HEK293 (cell line): ENCODE data around the gene CNOT9.

ENCODE experiments used
- CTCF ChIA-PET: fragments of 350-600 bp; formaldehyde crosslinking; extraction: SDS; loops from one replicate; lab custom pipeline; 2021; ENCODE audit warnings: antibody characterized with exemption; lab: Yijun Ruan, JAX
- POLR2A ChIA-PET: fragments of 300-600 bp; formaldehyde crosslinking; extraction: SDS; loops from one replicate; lab custom pipeline; 2020; ENCODE audit warnings: antibody characterized with exemption, inconsistent platforms; lab: Yijun Ruan, JAX
- H3K27ac ChIP-seq: fragments of 200-500 bp; sonication (Bioruptor generic); 2 replicates; pipeline ENCODE4 v1.5.1; 2014; ENCODE audit warnings: low read depth, low read length, control low read depth, inconsistent platforms; ENCODE audit errors: extremely low read depth
- H3K36me3 ChIP-seq, 2 experiments: fragments of 200-500 bp in 1 of 2; sonication (Bioruptor generic) in 1 of 2; 1 replicate in 1 of 2; 2 replicates in 1 of 2; pipeline ENCODE4 v1.5.1; 2014 to 2017; ENCODE audit warnings: inconsistent platforms in 2 of 2, low read length in 2 of 2; ENCODE audit not compliant: control insufficient read depth in 2 of 2, insufficient read depth in 1 of 2
- H3K4me1 ChIP-seq: fragments of 200-500 bp; sonication (Bioruptor generic); 2 replicates; pipeline ENCODE4 v1.5.1; 2014; ENCODE audit warnings: mild to moderate bottlenecking, low read length, inconsistent platforms; ENCODE audit not compliant: control insufficient read depth, insufficient read depth
- H3K4me3 ChIP-seq: 2 replicates; pipeline ENCODE4 v1.5.1; 2011; ENCODE audit warnings: low read depth, mild to moderate bottlenecking, control low read depth, low read length, moderate library complexity
- H3K9me3 ChIP-seq: fragments of 200-500 bp; sonication (Bioruptor generic); 2 replicates; pipeline ENCODE4 v1.5.1; 2014; ENCODE audit warnings: low read depth, low read length, inconsistent platforms; ENCODE audit not compliant: control insufficient read depth, insufficient read depth
- GFI1B ChIP-seq: fragments of 450-650 bp; formaldehyde crosslinking; IDR thresholded peaks from 2 replicates; pipeline ENCODE4 v1.5.1; 2016; ENCODE audit warnings: missing biosample characterization, missing genetic modification characterization
- GLI4 ChIP-seq: fragments of 450-650 bp; formaldehyde crosslinking; IDR thresholded peaks from 2 replicates; pipeline ENCODE4 v1.5.1; 2016; ENCODE audit warnings: missing biosample characterization, missing genetic modification characterization
- OVOL3 ChIP-seq: fragments of 450-650 bp; formaldehyde crosslinking; IDR thresholded peaks from 2 replicates; pipeline ENCODE4 v1.5.1; 2016; ENCODE audit warnings: missing biosample characterization, missing genetic modification characterization
- TSHZ1 ChIP-seq: fragments of 450-650 bp; formaldehyde crosslinking; IDR thresholded peaks from 2 replicates; pipeline ENCODE4 v1.5.1; 2016; ENCODE audit warnings: missing biosample characterization, missing genetic modification characterization, borderline replicate concordance
- ZBTB1 ChIP-seq: fragments of 450-650 bp; formaldehyde crosslinking; IDR thresholded peaks from 2 replicates; pipeline ENCODE4 v1.5.1; 2016; ENCODE audit warnings: missing biosample characterization, missing genetic modification characterization
- ZBTB17 ChIP-seq: fragments of 450-650 bp; formaldehyde crosslinking; IDR thresholded peaks from 2 replicates; pipeline ENCODE4 v1.5.1; 2016; ENCODE audit warnings: missing biosample characterization, missing genetic modification characterization
- ZBTB21 ChIP-seq: fragments of 450-650 bp; formaldehyde crosslinking; IDR thresholded peaks from 2 replicates; pipeline ENCODE4 v1.5.1; 2017; ENCODE audit warnings: missing biosample characterization, missing genetic modification characterization
- ZFHX2 ChIP-seq: fragments of 450-650 bp; formaldehyde crosslinking; conservative IDR thresholded peaks from 2 replicates; pipeline ENCODE4 v1.5.1; 2016; ENCODE audit warnings: missing biosample characterization, missing genetic modification characterization
- ZFP37 ChIP-seq: fragments of 450-650 bp; formaldehyde crosslinking; IDR thresholded peaks from 2 replicates; pipeline ENCODE4 v1.5.1; 2016; ENCODE audit warnings: missing biosample characterization, missing genetic modification characterization
- ZNF132 ChIP-seq: fragments of 450-650 bp; formaldehyde crosslinking; IDR thresholded peaks from 2 replicates; pipeline ENCODE4 v1.5.1; 2017; ENCODE audit warnings: missing biosample characterization, missing genetic modification characterization, borderline replicate concordance
- ZNF174 ChIP-seq: fragments of 450-650 bp; formaldehyde crosslinking; IDR thresholded peaks from 2 replicates; pipeline ENCODE4 v1.5.0; 2017; ENCODE audit warnings: missing biosample characterization, mild to moderate bottlenecking, missing genetic modification characterization
- ZNF202 ChIP-seq: fragments of 450-650 bp; formaldehyde crosslinking; IDR thresholded peaks from 2 replicates; pipeline ENCODE4 v1.5.1; 2016; ENCODE audit warnings: missing biosample characterization, missing genetic modification characterization, borderline replicate concordance
- ZNF280C ChIP-seq: fragments of 450-650 bp; formaldehyde crosslinking; IDR thresholded peaks from 2 replicates; pipeline ENCODE4 v1.5.1; 2016; ENCODE audit warnings: missing biosample characterization, missing genetic modification characterization
- ZNF335 ChIP-seq: fragments of 450-650 bp; formaldehyde crosslinking; conservative IDR thresholded peaks from 2 replicates; pipeline ENCODE4 v1.5.1; 2016; ENCODE audit warnings: missing biosample characterization, missing genetic modification characterization
- ZNF423 ChIP-seq: fragments of 450-650 bp; formaldehyde crosslinking; IDR thresholded peaks from 2 replicates; pipeline ENCODE4 v1.5.1; 2016; ENCODE audit warnings: missing biosample characterization, missing genetic modification characterization
- ZNF544 ChIP-seq: fragments of 450-650 bp; formaldehyde crosslinking; IDR thresholded peaks from 2 replicates; pipeline ENCODE4 v1.5.0; 2017; ENCODE audit warnings: missing biosample characterization, missing genetic modification characterization
- ZNF549 ChIP-seq: fragments of 450-650 bp; IDR thresholded peaks from 2 replicates; pipeline ENCODE4 v1.5.1; 2018; ENCODE audit warnings: missing biosample characterization, missing genetic modification characterization, mild to moderate bottlenecking, inconsistent platforms, moderate library complexity
- ZNF580 ChIP-seq: fragments of 450-650 bp; formaldehyde crosslinking; IDR thresholded peaks from 2 replicates; pipeline ENCODE4 v1.5.1; 2016; ENCODE audit warnings: missing biosample characterization, missing genetic modification characterization
- ZNF596 ChIP-seq: fragments of 450-650 bp; IDR thresholded peaks from 2 replicates; pipeline ENCODE4 v1.5.0; 2018; ENCODE audit warnings: missing biosample characterization, mild to moderate bottlenecking, missing genetic modification characterization, moderate library complexity
- ZNF701 ChIP-seq: fragments of 450-650 bp; formaldehyde crosslinking; IDR thresholded peaks from 2 replicates; pipeline ENCODE4 v1.5.1; 2016; ENCODE audit warnings: missing biosample characterization, missing genetic modification characterization
- ZNF76 ChIP-seq: fragments of 450-650 bp; formaldehyde crosslinking; IDR thresholded peaks from 2 replicates; pipeline ENCODE4; 2016; ENCODE audit warnings: low read depth, missing biosample characterization, missing genetic modification characterization, borderline replicate concordance
- ZSCAN18 ChIP-seq: fragments of 450-650 bp; formaldehyde crosslinking; IDR thresholded peaks from 2 replicates; pipeline ENCODE4 v1.5.1; 2016; ENCODE audit warnings: missing biosample characterization, missing genetic modification characterization
- TF ChIP-seq, protein P1 (sequence below): fragments of 450-650 bp; formaldehyde crosslinking; IDR thresholded peaks from 2 replicates; pipeline ENCODE4 v1.5.1; 2016; ENCODE audit warnings: missing biosample characterization, missing genetic modification characterization
- TF ChIP-seq, protein P2 (sequence below): fragments of 450-650 bp; formaldehyde crosslinking; IDR thresholded peaks from 2 replicates; pipeline ENCODE4 v1.5.1; 2016; ENCODE audit warnings: missing biosample characterization, missing genetic modification characterization

The CNOT9 gene

GRCh38 chr2:218567797-218568189, 846 bp upstream of the CNOT9 start (continued):
- TF ChIP-seq ZNF280C (tag by site-specific recombination) = no peak
- TF ChIP-seq ZFP37 (tag by site-specific recombination) = 0 out of 2 replicates have a peak, but pooled peaks have one; percentile 16
- TF ChIP-seq ZNF202 (tag by site-specific recombination) = no peak
- no peak for TF ChIP-seq ZNF132 (tag by site-specific recombination)
- no peak for TF ChIP-seq TSHZ1
- TF ChIP-seq ZBTB21 (tag by site-specific recombination) = no peak
- TF ChIP-seq ZNF174 (tag by site-specific recombination) = no peak
- no peak for TF ChIP-seq ZNF423 (tag by site-specific recombination)
- no peak for TF ChIP-seq ZBTB1 (tag by site-specific recombination)
- TF ChIP-seq ZNF76 = peak; percentile 16; the same call in 1 of the 2 replicates
- TF ChIP-seq, protein P1, sequence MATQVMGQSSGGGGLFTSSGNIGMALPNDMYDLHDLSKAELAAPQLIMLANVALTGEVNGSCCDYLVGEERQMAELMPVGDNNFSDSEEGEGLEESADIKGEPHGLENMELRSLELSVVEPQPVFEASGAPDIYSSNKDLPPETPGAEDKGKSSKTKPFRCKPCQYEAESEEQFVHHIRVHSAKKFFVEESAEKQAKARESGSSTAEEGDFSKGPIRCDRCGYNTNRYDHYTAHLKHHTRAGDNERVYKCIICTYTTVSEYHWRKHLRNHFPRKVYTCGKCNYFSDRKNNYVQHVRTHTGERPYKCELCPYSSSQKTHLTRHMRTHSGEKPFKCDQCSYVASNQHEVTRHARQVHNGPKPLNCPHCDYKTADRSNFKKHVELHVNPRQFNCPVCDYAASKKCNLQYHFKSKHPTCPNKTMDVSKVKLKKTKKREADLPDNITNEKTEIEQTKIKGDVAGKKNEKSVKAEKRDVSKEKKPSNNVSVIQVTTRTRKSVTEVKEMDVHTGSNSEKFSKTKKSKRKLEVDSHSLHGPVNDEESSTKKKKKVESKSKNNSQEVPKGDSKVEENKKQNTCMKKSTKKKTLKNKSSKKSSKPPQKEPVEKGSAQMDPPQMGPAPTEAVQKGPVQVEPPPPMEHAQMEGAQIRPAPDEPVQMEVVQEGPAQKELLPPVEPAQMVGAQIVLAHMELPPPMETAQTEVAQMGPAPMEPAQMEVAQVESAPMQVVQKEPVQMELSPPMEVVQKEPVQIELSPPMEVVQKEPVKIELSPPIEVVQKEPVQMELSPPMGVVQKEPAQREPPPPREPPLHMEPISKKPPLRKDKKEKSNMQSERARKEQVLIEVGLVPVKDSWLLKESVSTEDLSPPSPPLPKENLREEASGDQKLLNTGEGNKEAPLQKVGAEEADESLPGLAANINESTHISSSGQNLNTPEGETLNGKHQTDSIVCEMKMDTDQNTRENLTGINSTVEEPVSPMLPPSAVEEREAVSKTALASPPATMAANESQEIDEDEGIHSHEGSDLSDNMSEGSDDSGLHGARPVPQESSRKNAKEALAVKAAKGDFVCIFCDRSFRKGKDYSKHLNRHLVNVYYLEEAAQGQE (tag by site-specific recombination) = 0 out of 2 replicates have a peak, but pooled peaks have one; percentile 18
- TF ChIP-seq ZNF701 = no peak
- no peak for TF ChIP-seq ZNF549
- TF ChIP-seq ZFHX2 = peak; percentile 83
- TF ChIP-seq GLI4 (tag by site-specific recombination) = 0 out of 2 replicates have a peak, but pooled peaks have one; percentile 42
- TF ChIP-seq ZBTB17 (tag by site-specific recombination) = peak; percentile 94; the same call in 1 of the 2 replicates
- TF ChIP-seq ZNF596 (tag by site-specific recombination) = no peak
- TF ChIP-seq ZNF580 (tag by site-specific recombination) = 0 out of 2 replicates have a peak, but pooled peaks have one; percentile 56

DNA sequence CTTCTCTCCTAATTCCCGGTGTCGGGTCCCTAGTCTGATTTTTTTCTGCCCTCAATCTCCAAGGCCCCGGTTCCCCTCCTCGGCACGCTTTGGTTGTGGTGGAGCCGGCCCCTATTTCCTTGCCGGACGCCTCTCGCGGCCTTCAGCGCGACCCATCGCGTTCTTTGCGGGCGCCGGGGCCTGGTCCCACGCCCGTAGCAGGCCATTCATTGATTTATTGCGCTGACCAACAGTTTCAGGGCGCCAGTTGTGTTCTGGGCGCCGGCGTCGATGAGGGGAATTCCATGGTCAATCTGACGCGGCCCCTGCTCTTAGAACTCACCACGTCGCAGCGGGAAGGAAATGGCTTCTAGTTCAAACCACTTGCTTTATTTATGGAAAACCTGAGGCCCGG, 396 bp downstream of the CNOT9 start:
- H3K36me3 ChIP-seq = peaks cover 22 to 55% of the 10 kb centered on the region in 2 experiments
- ChIA-PET POLR2A (no interaction called here), CTCF (no interaction called here)
- no peaks in the 10 kb centered on the region for H3K9me3 ChIP-seq
- peaks cover 6% of the 10 kb centered on the region for H3K4me1 ChIP-seq
- H3K4me3 ChIP-seq = peak overlapping the region; percentile 78
- peak overlapping the region; percentile 83 for H3K27ac ChIP-seq
- TF ChIP-seq ZSCAN18 (tag by site-specific recombination) = no peak
- no peak for TF ChIP-seq OVOL3 (tag by site-specific recombination)
- TF ChIP-seq GFI1B (tag by site-specific recombination) = no peak
- TF ChIP-seq ZNF335 (tag by site-specific recombination) = peak; percentile 7; the same call in 1 of the 2 replicates
- TF ChIP-seq, protein P2, sequence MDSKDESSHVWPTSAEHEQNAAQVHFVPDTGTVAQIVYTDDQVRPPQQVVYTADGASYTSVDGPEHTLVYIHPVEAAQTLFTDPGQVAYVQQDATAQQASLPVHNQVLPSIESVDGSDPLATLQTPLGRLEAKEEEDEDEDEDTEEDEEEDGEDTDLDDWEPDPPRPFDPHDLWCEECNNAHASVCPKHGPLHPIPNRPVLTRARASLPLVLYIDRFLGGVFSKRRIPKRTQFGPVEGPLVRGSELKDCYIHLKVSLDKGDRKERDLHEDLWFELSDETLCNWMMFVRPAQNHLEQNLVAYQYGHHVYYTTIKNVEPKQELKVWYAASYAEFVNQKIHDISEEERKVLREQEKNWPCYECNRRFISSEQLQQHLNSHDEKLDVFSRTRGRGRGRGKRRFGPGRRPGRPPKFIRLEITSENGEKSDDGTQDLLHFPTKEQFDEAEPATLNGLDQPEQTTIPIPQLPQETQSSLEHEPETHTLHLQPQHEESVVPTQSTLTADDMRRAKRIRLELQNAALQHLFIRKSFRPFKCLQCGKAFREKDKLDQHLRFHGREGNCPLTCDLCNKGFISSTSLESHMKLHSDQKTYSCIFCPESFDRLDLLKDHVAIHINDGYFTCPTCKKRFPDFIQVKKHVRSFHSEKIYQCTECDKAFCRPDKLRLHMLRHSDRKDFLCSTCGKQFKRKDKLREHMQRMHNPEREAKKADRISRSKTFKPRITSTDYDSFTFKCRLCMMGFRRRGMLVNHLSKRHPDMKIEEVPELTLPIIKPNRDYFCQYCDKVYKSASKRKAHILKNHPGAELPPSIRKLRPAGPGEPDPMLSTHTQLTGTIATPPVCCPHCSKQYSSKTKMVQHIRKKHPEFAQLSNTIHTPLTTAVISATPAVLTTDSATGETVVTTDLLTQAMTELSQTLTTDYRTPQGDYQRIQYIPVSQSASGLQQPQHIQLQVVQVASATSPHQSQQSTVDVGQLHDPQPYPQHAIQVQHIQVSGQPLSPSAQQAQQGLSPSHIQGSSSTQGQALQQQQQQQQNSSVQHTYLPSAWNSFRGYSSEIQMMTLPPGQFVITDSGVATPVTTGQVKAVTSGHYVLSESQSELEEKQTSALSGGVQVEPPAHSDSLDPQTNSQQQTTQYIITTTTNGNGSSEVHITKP = no peak
- no peak for TF ChIP-seq ZNF544 (tag by site-specific recombination)
